Measurements from ENCODE around the gene GFRA3. TPM values are rescaled to one million over a fixed set of nuclear protein-coding genes. Genes with fewer than 3 reads are reported as not detected.

The GFRA3 gene
- total RNA-seq, 1 donor from 2014 or later = 0.90 TPM

GRCh38 chr5:138212828-138213160 lies 61.6 kb downstream of the GFRA3 start:
- no peaks in the 10 kb centered on the region for H3K9me3 ChIP-seq
- peak overlapping the region; percentile 90 for H3K4me3 ChIP-seq
- DNase-seq = no peak
- no peak for TF ChIP-seq CTCF (IDR thresholded peaks at IDR 0.05)
- peaks cover 16% of the 10 kb centered on the region for H3K4me1 ChIP-seq
- no peaks in the 10 kb centered on the region for H3K27me3 ChIP-seq
- peak; percentile 37 for ATAC-seq
- H3K27ac ChIP-seq = peak overlapping the region; percentile 84
- peaks cover 7% of the 10 kb centered on the region for H3K36me3 ChIP-seq
- intact Hi-C loops (cut with DNase I) = no loop called here

GRCh38 chr5:138210985-138211384 lies 63.4 kb downstream of the GFRA3 start:
- TF ChIP-seq CTCF (IDR thresholded peaks at IDR 0.05) = no peak
- no peaks in the 10 kb centered on the region for H3K27me3 ChIP-seq
- no peak overlapping the region for H3K27ac ChIP-seq
- DNase-seq (no peak), ATAC-seq (no peak)
- intact Hi-C loops (cut with DNase I) = no loop called here
- peaks cover 21% of the 10 kb centered on the region for H3K36me3 ChIP-seq
- peaks cover 16% of the 10 kb centered on the region for H3K4me1 ChIP-seq
- no peaks in the 10 kb centered on the region for H3K9me3 ChIP-seq
- H3K4me3 ChIP-seq = no peak overlapping the region

Other genes with a start within 250 kb of the GFRA3 start
- gene FAM13B, start 241.5 kb downstream of the GFRA3 start, total RNA-seq = 42.4 TPM
- gene WNT8A, start 190.6 kb downstream of the GFRA3 start, total RNA-seq = not detected
- 2.4 TPM for gene NME5, start 135.2 kb downstream of the GFRA3 start, total RNA-seq
- 46.7 TPM for gene BRD8, start 96.0 kb downstream of the GFRA3 start, total RNA-seq
- 0.69 TPM for gene KIF20A, start 95.5 kb downstream of the GFRA3 start, total RNA-seq
- gene CDC23, start 61.3 kb downstream of the GFRA3 start, total RNA-seq = 19.3 TPM
- gene CDC25C, start 57.2 kb upstream of the GFRA3 start, total RNA-seq = 0.29 TPM
- gene FAM53C, start 63.6 kb upstream of the GFRA3 start, total RNA-seq = 23.0 TPM
- 60.6 TPM for gene KDM3B, start 78.1 kb upstream of the GFRA3 start, total RNA-seq
- gene REEP2, start 164.4 kb upstream of the GFRA3 start, total RNA-seq = 0.55 TPM
- 85.6 TPM for gene EGR1, start 190.9 kb upstream of the GFRA3 start, total RNA-seq